HepG2 (cell line): ENCODE results near the gene RAB24. TPM values are rescaled to one million over a fixed set of nuclear protein-coding genes. Genes with fewer than 3 reads are reported as not detected.

ENCODE experiments used
- ATAC-seq: fragments of 200-7000 bp; cut with Tn5 transposase; 3 replicates; pipeline ENCODE4 v1.9.1; 2020; ENCODE audit warnings: mild to moderate bottlenecking, moderate library complexity
- BruUV-seq: library from RNA; stranded (reverse); fragments of 400-500 nt; replicated peaks from 2 replicates; lab custom pipeline; 2021; lab: Mats Ljungman, UMichigan
- CTCF ChIA-PET: fragments of 300-600 bp; formaldehyde crosslinking; extraction: SDS; loops from one replicate; lab custom pipeline; 2021; ENCODE audit warnings: low total read pairs, inconsistent platforms, low intra/inter-chr PET ratio; lab: Yijun Ruan, JAX
- POLR2A ChIA-PET: fragments of 350-600 bp; sonication (Branson Sonifier 250); formaldehyde crosslinking; loops from one replicate; lab custom pipeline; 2020; ENCODE audit warnings: antibody characterized with exemption, inconsistent platforms; lab: Yijun Ruan, JAX
- DNase-seq: peaks from one replicate; pipeline ENCODE4 v3.0.0-alpha.2; 2015; ENCODE audit warnings: low spot score
- FAIRE-seq: peaks from 3 replicates; lab custom pipeline; 2011; peaks lifted over from hg19 to GRCh38; lab: Jason Lieb, UNC
- H2AFZ ChIP-seq: one replicate; pipeline ENCODE4 v1.6.1; 2011; ENCODE audit warnings: low read length, inconsistent platforms
- H3K27ac ChIP-seq: fragments of 300-600 bp; 3 replicates; pipeline ENCODE4 v1.8.0; 2011; ENCODE audit warnings: mixed run types, mild to moderate bottlenecking, mixed read lengths, low read length, inconsistent platforms; ENCODE audit not compliant: insufficient read depth; ENCODE audit errors: extremely low read length
- H3K27me3 ChIP-seq, 2 experiments: fragments of 200-600 bp in 1 of 2; 2 replicates in 1 of 2; 3 replicates in 1 of 2; pipeline versions ENCODE4 v1.6.0 to v1.8.0; 2011; ENCODE audit warnings: low read length in 2 of 2, mild to moderate bottlenecking in 2 of 2, moderate library complexity in 2 of 2, inconsistent platforms in 1 of 2; ENCODE audit not compliant: insufficient read depth in 2 of 2, control insufficient read depth in 1 of 2
- H3K36me3 ChIP-seq, 2 experiments: fragments of 200-600 bp in 1 of 2; replicated peaks in 1 of 2; 2 replicates in 1 of 2; 3 replicates in 1 of 2; pipeline versions ENCODE4 v1.5.1 to v1.8.0; 2011; ENCODE audit warnings: low read length in 2 of 2, inconsistent platforms in 1 of 2; ENCODE audit not compliant: insufficient read depth in 2 of 2, control insufficient read depth in 1 of 2
- H3K4me1 ChIP-seq: 2 replicates; pipeline ENCODE4 v1.5.1; 2012; ENCODE audit warnings: low read length, inconsistent platforms; ENCODE audit not compliant: insufficient read depth
- H3K4me2 ChIP-seq: 2 replicates; pipeline ENCODE4 v1.6.0; 2011; ENCODE audit warnings: low read depth, low read length, inconsistent platforms
- H3K4me3 ChIP-seq, 3 experiments: fragments of 200-600 bp in 1 of 3; sonication (generic), shearing (Covaris generic) in 1 of 3; replicated peaks in 1 of 3; 2 replicates each; pipeline ENCODE4 v1.5.1; 2011 to 2016; ENCODE audit warnings: low read length in 3 of 3, inconsistent platforms in 2 of 3, low read depth in 2 of 3, mild to moderate bottlenecking in 2 of 3, control low read depth in 1 of 3, mixed read lengths in 1 of 3; ENCODE audit not compliant: insufficient read depth in 1 of 3
- H3K79me2 ChIP-seq: one replicate; pipeline ENCODE4 v1.6.1; 2011; ENCODE audit warnings: low read length, inconsistent platforms; ENCODE audit not compliant: insufficient read depth
- H3K9ac ChIP-seq: 2 replicates; pipeline ENCODE4 v1.6.0; 2011; ENCODE audit warnings: mild to moderate bottlenecking, low read depth, low read length, inconsistent platforms; ENCODE audit not compliant: insufficient read depth
- H3K9me3 ChIP-seq: 2 replicates; pipeline ENCODE4 v1.5.1; 2012; ENCODE audit warnings: mild to moderate bottlenecking, low read length
- H4K20me1 ChIP-seq: 2 replicates; pipeline ENCODE4 v1.6.0; 2011; ENCODE audit warnings: inconsistent platforms, mild to moderate bottlenecking, low read length, moderate library complexity; ENCODE audit not compliant: insufficient read depth
- AGO2 ChIP-seq: fragments of 200-400 bp; formaldehyde crosslinking; optimal IDR thresholded peaks from 2 replicates; pipeline ENCODE3; 2017; ENCODE audit warnings: mild to moderate bottlenecking, low read depth, low read length, moderate library complexity
- ATF7 ChIP-seq, 2 experiments: fragments of 450-650 bp in 1 of 2; sonication (generic) in 1 of 2; formaldehyde crosslinking in 1 of 2; IDR thresholded peaks; 2 replicates each; pipeline versions ENCODE4 v1.4.0 to v1.6.1; 2016 to 2020; ENCODE audit warnings: antibody characterized with exemption in 1 of 2, mild to moderate bottlenecking in 1 of 2, missing genetic modification reagents in 1 of 2
- CREB1 ChIP-seq, 2 experiments: fragments of 450-650 bp in 1 of 2; IDR thresholded peaks; 2 replicates each; pipeline ENCODE4 v1.6.1; 2016 to 2017; ENCODE audit warnings: control low read depth in 1 of 2, mild to moderate bottlenecking in 1 of 2, missing compliant biosample characterization in 1 of 2, missing genetic modification characterization in 1 of 2
- GATAD1 ChIP-seq: IDR thresholded peaks from 2 replicates; pipeline ENCODE4 v1.6.1; 2016; ENCODE audit warnings: missing genetic modification reagents, missing compliant biosample characterization
- HHEX ChIP-seq: IDR thresholded peaks from 2 replicates; pipeline ENCODE4 v1.6.1; 2016; ENCODE audit warnings: control low read depth
- SRSF1 ChIP-seq: fragments of 200-400 bp; formaldehyde crosslinking; optimal IDR thresholded peaks from 2 replicates; pipeline ENCODE3; 2017; ENCODE audit warnings: mild to moderate bottlenecking, low read depth, low read length, moderate library complexity
- ZNF276 ChIP-seq: sonication (generic); formaldehyde crosslinking; IDR thresholded peaks from 2 replicates; pipeline ENCODE4 v1.4.0; 2020; ENCODE audit warnings: mild to moderate bottlenecking, low read depth, missing genetic modification reagents
- WGBS: methylation state at CpG from one replicate; pipeline ENCODE4 v1.1.6; 2017; ENCODE audit warnings: low lambda C conversion rate; 5-methylcytosine and 5-hydroxymethylcytosine counted together
- in situ Hi-C: cut with HindIII; loops from 2 replicates; pipeline ENCODE4 v1.10.0; 2017; ENCODE audit warnings: low pct_unique_long_range_greater_than_20kb; ENCODE audit not compliant: extremely low pct_ligation_motif_present
- intact Hi-C: fragments of 100-400 bp; cut with micrococcal nuclease; formaldehyde crosslinking; loops from one replicate; pipeline ENCODE4 v1.10.0; 2022; ENCODE audit not compliant: unreplicated experiment
- polyA plus RNA-seq, 8 experiments: library from polyadenylated mRNA; depleted of rRNA in 3 of 8; stranded (reverse) in 7 of 8; unstranded in 1 of 8; fragments of >200 nt; fragmentation: Illumina TruSeq in 4 of 8; extraction: Trizol in 4 of 8; gene quantifications; 2 replicates each; pipeline versions ENCODE4 v1.2.1 to v1.2.3, GENCODE V29; 2011 to 2016; ENCODE audit warnings: low read depth in 4 of 8, missing spikeins in 1 of 8, mixed read lengths in 1 of 8; ENCODE audit not compliant: insufficient read depth in 1 of 8
- total RNA-seq, 5 experiments: library from RNA; depleted of rRNA; stranded (reverse); fragments of >200 nt; fragmentation: Illumina TruSeq; extraction: Trizol; gene quantifications; 2 replicates each; pipeline ENCODE4 v1.2.3, GENCODE V29; 2016; ENCODE audit warnings: low read depth in 1 of 5

The RAB24 gene
- total and polyA plus RNA-seq, 2 of the 13 experiments (the other 11 are each of a cell fraction or from before 2014, with no cell fraction given): 22.9 to 63.7 TPM

GRCh38 chr5:177334155-177334551 is 30.6 kb upstream of the RAB24 start:
- no peak for FAIRE-seq
- no peak for ATAC-seq
- intact Hi-C loops: no loop called here

More at GRCh38 chr5:177334155-177334551, 30.6 kb upstream of the RAB24 start:
- no TSS peak for BruUV-seq
- 0 out of 2 replicates have a peak, but pooled peaks cover 3% of the 10 kb centered on the region for H4K20me1 ChIP-seq
- no peaks in the 10 kb centered on the region for H3K79me2 ChIP-seq
- no peak overlapping the region for H3K27ac ChIP-seq
- no peaks in the 10 kb centered on the region for H3K9me3 ChIP-seq
- peaks cover 42 to 96% of the 10 kb centered on the region in 2 experiments for H3K36me3 ChIP-seq
- TF ChIP-seq CREB1 (IDR thresholded peaks at IDR 0.05) (peak; percentile 4; the same call in 1 of the 2 replicates), CREB1 (CRISPR knock-in tag; IDR thresholded peaks at IDR 0.05) (no peak), GATAD1 (CRISPR knock-in tag) (no peak), HHEX (no peak), ATF7 (IDR thresholded peaks at IDR 0.05) (peak; percentile 75), ATF7 (CRISPR knock-in tag; IDR thresholded peaks at IDR 0.05) (no peak), SRSF1 (no peak), ZNF276 (CRISPR knock-in tag) (no peak), AGO2 (peak; percentile 59)
- no peak for DNase-seq
- H3K9ac ChIP-seq: no peak overlapping the region
- H3K4me1 ChIP-seq: no peaks in the 10 kb centered on the region
- 92% methylated on average over 10 of the region's 15 CpGs for WGBS
- no peak overlapping the region for H3K4me3 ChIP-seq
- POLR2A ChIA-PET: no interaction called here
- H3K27me3 ChIP-seq: no peaks in the 10 kb centered on the region
- no peak overlapping the region for H3K4me2 ChIP-seq
- in situ Hi-C loops: no loop called here
- no peak overlapping the region for H2AFZ ChIP-seq
- CTCF ChIA-PET: no interaction called here
